ENCODE results near the gene EPC2. TPM values are rescaled to one million over a fixed set of nuclear protein-coding genes. Genes with fewer than 3 reads are reported as not detected.

The EPC2 gene
- total and polyA plus RNA-seq, 2 experiments from 2014 or later = 6.3 to 27.0 TPM

- H3F3A ChIP-seq (replicated peaks; ENCODE audit: low read depth) = no peaks in the 10 kb centered on the region
- Mint-ChIP-seq H3K4me3 (no peak overlapping the region), H3K27me3 (ENCODE audit: insufficient read depth, low read depth, poor library complexity) (peaks cover 3% of the 10 kb centered on the region), H3K4me1 (peaks cover 18% of the 10 kb centered on the region), H3K36me3 (ENCODE audit: low read depth) (no peaks in the 10 kb centered on the region), H3K27ac (no peak overlapping the region), H3K9me3 (no peaks in the 10 kb centered on the region)
- ATAC-seq = no peak
- no peaks in the 10 kb centered on the region for H3K9me2 ChIP-seq (ENCODE audit: insufficient read depth)
- H3K36me3 ChIP-seq (ENCODE audit: insufficient read depth) = no peaks in the 10 kb centered on the region
- no peak overlapping the region for H3K4me3 ChIP-seq
- H3K79me2 ChIP-seq (replicated peaks; ENCODE audit: insufficient read depth) = no peaks in the 10 kb centered on the region
- H3K27me3 ChIP-seq (ENCODE audit: insufficient read depth) = peaks cover 3% of the 10 kb centered on the region; the same call in 1 of the 2 replicates
- TF ChIP-seq CTCF (conservative IDR thresholded peaks at IDR 0.05; ENCODE audit: low read depth in 2 of 2) = no peak
- no peak for TF ChIP-seq ETS1 (IDR thresholded peaks at IDR 0.05)
- no peak for TF ChIP-seq NANOG (IDR thresholded peaks at IDR 0.05; ENCODE audit: borderline replicate concordance)
- no peak for TF ChIP-seq ZNF114 (CRISPR knock-in tag; IDR thresholded peaks at IDR 0.05)
- TF ChIP-seq JUNB (IDR thresholded peaks at IDR 0.05; ENCODE audit: unreplicated experiment) = no peak
- TF ChIP-seq REST (IDR thresholded peaks at IDR 0.05; ENCODE audit: unreplicated experiment) = no peak
- TF ChIP-seq EZH2phosphoT487 (IDR thresholded peaks at IDR 0.05; ENCODE audit: unreplicated experiment) = no peak
- no peak for TF ChIP-seq POLR2AphosphoS5 (IDR thresholded peaks at IDR 0.05; ENCODE audit: low read depth)
- peaks cover 15% of the 10 kb centered on the region for H3K4me1 ChIP-seq (ENCODE audit: insufficient read depth)
- H2AFZ ChIP-seq = 0 out of 2 replicates have a peak overlapping the region, but pooled peaks have one; percentile 10
- no peak overlapping the region for H3K27ac ChIP-seq (ENCODE audit: low read depth)
- no peak overlapping the region for H3K4me2 ChIP-seq
- no peak for DNase-seq (ENCODE audit: low spot score)
- 0 out of 2 replicates have a peak, but pooled peaks cover 3% of the 10 kb centered on the region for H4K20me1 ChIP-seq (replicated peaks; ENCODE audit: insufficient read depth)
These were observed 6.0 kb upstream of the EPC2 start for GRCh38 chr2:148638543-148638942.

GRCh38 chr2:148640767-148641166 is 3.8 kb upstream of the EPC2 start:
- Mint-ChIP-seq H3K9me3 (no peaks in the 10 kb centered on the region; the same call in 2 of the 3 replicates), H3K4me3 (no peak overlapping the region), H3K27ac (no peak overlapping the region), H3K27me3 (ENCODE audit: insufficient read depth, low read depth, poor library complexity) (peaks cover 9% of the 10 kb centered on the region), H3K36me3 (ENCODE audit: low read depth) (no peaks in the 10 kb centered on the region), H3K4me1 (peaks cover 22% of the 10 kb centered on the region)
- H3K4me3 ChIP-seq = no peak overlapping the region
- peaks cover 5% of the 10 kb centered on the region for H3K79me2 ChIP-seq (replicated peaks; ENCODE audit: insufficient read depth)
- DNase-seq (ENCODE audit: low spot score) (peak; percentile 29), ATAC-seq (no peak)
- H2AFZ ChIP-seq = peak overlapping the region; percentile 12; the same call in 1 of the 2 replicates
- H3F3A ChIP-seq (replicated peaks; ENCODE audit: low read depth) = 0 out of 2 replicates have a peak, but pooled peaks cover under 1% of the 10 kb centered on the region
- no peaks in the 10 kb centered on the region for H3K36me3 ChIP-seq (ENCODE audit: insufficient read depth)
- no peak overlapping the region for H3K4me2 ChIP-seq
- H3K4me1 ChIP-seq (ENCODE audit: insufficient read depth) = peaks cover 16% of the 10 kb centered on the region
- no peak overlapping the region for H3K27ac ChIP-seq (ENCODE audit: low read depth)
- peaks cover 3% of the 10 kb centered on the region; the same call in 1 of the 2 replicates for H3K27me3 ChIP-seq (ENCODE audit: insufficient read depth)
- H4K20me1 ChIP-seq (replicated peaks; ENCODE audit: insufficient read depth) = 0 out of 2 replicates have a peak, but pooled peaks cover 3% of the 10 kb centered on the region
- no peaks in the 10 kb centered on the region for H3K9me2 ChIP-seq (ENCODE audit: insufficient read depth)
- peak; percentile 25 to 63; a peak in 3 of 4 replicates for TF ChIP-seq CTCF (conservative IDR thresholded peaks at IDR 0.05; ENCODE audit: low read depth in 2 of 2)

Measured in GM23338 (cell line).